H1 (cell line): ENCODE results near the gene SIK3. TPM values are rescaled to one million over a fixed set of nuclear protein-coding genes. Genes with fewer than 3 reads are reported as not detected.

Experiments used
- CTCF ChIA-PET: fragments of 300-600 bp; sonication (Branson Sonifier 250); formaldehyde crosslinking; loops from one replicate; lab custom pipeline; 2021; ENCODE audit not compliant: partially characterized antibody; lab: Charles Lee
- POLR2A ChIA-PET: fragments of 300-600 bp; sonication (Branson Sonifier 250); formaldehyde crosslinking; loops from one replicate; lab custom pipeline; 2021; ENCODE audit warnings: inconsistent platforms; ENCODE audit not compliant: partially characterized antibody; lab: Charles Lee
- DNase-seq, 2 experiments: peaks; one replicate each; pipeline versions ENCODE4 v3.0.0 to v3.0.0-alpha.2; 2010 to 2022; ENCODE audit warnings: low spot score in 2 of 2, low read depth in 1 of 2, mixed read lengths in 1 of 2
- FAIRE-seq: peaks from 2 replicates; lab custom pipeline; 2011; peaks lifted over from hg19 to GRCh38; lab: Jason Lieb, UNC
- H2AFZ ChIP-seq: 2 replicates; pipeline ENCODE4 v1.8.1; 2012; ENCODE audit warnings: low read length, inconsistent platforms
- H2AK5ac ChIP-seq: 2 replicates; pipeline ENCODE4 v1.6.1; 2013; ENCODE audit warnings: low read depth, low read length
- H2BK120ac ChIP-seq: replicated peaks from 2 replicates; pipeline ENCODE3; 2013; ENCODE audit warnings: low read depth, low read length, inconsistent platforms
- H2BK12ac ChIP-seq: 2 replicates; pipeline ENCODE4 v1.6.1; 2013; ENCODE audit warnings: low read depth, low read length
- H2BK15ac ChIP-seq: 2 replicates; pipeline ENCODE4 v1.6.1; 2013; ENCODE audit warnings: low read length
- H2BK20ac ChIP-seq: 2 replicates; pipeline ENCODE4 v1.6.1; 2013; ENCODE audit warnings: low read length
- H2BK5ac ChIP-seq: 2 replicates; pipeline ENCODE4 v1.6.1; 2013; ENCODE audit warnings: low read depth, low read length
- H3K14ac ChIP-seq: 2 replicates; pipeline ENCODE4 v1.6.1; 2013; ENCODE audit warnings: inconsistent platforms; ENCODE audit not compliant: insufficient read length
- H3K18ac ChIP-seq: 2 replicates; pipeline ENCODE4 v1.6.1; 2013; ENCODE audit warnings: low read length; ENCODE audit errors: extremely low read depth
- H3K23ac ChIP-seq: 2 replicates; pipeline ENCODE4 v1.6.1; 2013; ENCODE audit warnings: inconsistent platforms; ENCODE audit not compliant: insufficient read length
- H3K23me2 ChIP-seq: 2 replicates; pipeline ENCODE4 v1.6.1; 2013; ENCODE audit warnings: low read depth, low read length
- H3K27ac ChIP-seq: 2 replicates; pipeline ENCODE4 v1.6.1; 2011; ENCODE audit warnings: low read depth, low read length, inconsistent platforms
- H3K27me3 ChIP-seq, 4 experiments: replicated peaks in 1 of 4; 1 replicate in 1 of 4; 2 replicates in 3 of 4; pipeline versions ENCODE4 v1.6.1 to v1.8.1; 2011 to 2013; ENCODE audit warnings: low read length in 3 of 4, mild to moderate bottlenecking in 3 of 4, inconsistent platforms in 2 of 4, mixed read lengths in 2 of 4, moderate library complexity in 1 of 4; ENCODE audit not compliant: control insufficient read depth in 3 of 4, insufficient read depth in 3 of 4; ENCODE audit errors: extremely low read depth in 1 of 4
- H3K36me3 ChIP-seq, 4 experiments: 2 replicates each; pipeline versions ENCODE4 v1.6.1 to v1.8.1; 2011 to 2013; ENCODE audit warnings: mild to moderate bottlenecking in 4 of 4, low read length in 3 of 4, moderate library complexity in 2 of 4, control low read depth in 1 of 4, inconsistent platforms in 1 of 4; ENCODE audit not compliant: insufficient read depth in 4 of 4, control insufficient read depth in 2 of 4
- H3K4ac ChIP-seq: replicated peaks from 2 replicates; pipeline ENCODE3; 2013; ENCODE audit warnings: low read length, low read depth, mixed read lengths, inconsistent platforms; ENCODE audit not compliant: insufficient read length
- H3K4me1 ChIP-seq, 4 experiments: replicated peaks in 1 of 4; 1 replicate in 1 of 4; 2 replicates in 3 of 4; pipeline versions ENCODE4 v1.6.1 to v1.8.1; 2011 to 2013; ENCODE audit warnings: low read length in 3 of 4, inconsistent platforms in 2 of 4, mixed read lengths in 1 of 4; ENCODE audit not compliant: insufficient read depth in 4 of 4, control insufficient read depth in 3 of 4
- H3K4me2 ChIP-seq, 2 experiments: 2 replicates each; pipeline versions ENCODE4 v1.6.1 to v1.8.1; 2011 to 2013; ENCODE audit warnings: low read depth in 2 of 2, low read length in 2 of 2, control low read depth in 1 of 2, inconsistent platforms in 1 of 2, mild to moderate bottlenecking in 1 of 2; ENCODE audit not compliant: insufficient read depth in 1 of 2
- H3K4me3 ChIP-seq, 4 experiments: fragments of 200-600, 300-600 bp in 1 of 4; sonication (generic), shearing (Covaris generic), sonication (Bioruptor Twin) in 1 of 4; 2 replicates each; pipeline versions ENCODE4 v1.5.1 to v1.8.1; 2011 to 2016; ENCODE audit warnings: low read length in 4 of 4, low read depth in 3 of 4, control low read depth in 2 of 4, inconsistent platforms in 2 of 4, mild to moderate bottlenecking in 2 of 4, mixed read lengths in 1 of 4, moderate library complexity in 1 of 4; ENCODE audit not compliant: insufficient read depth in 2 of 4; ENCODE audit errors: extremely low read depth in 1 of 4
- H3K56ac ChIP-seq: replicated peaks from 2 replicates; pipeline ENCODE3; 2013; ENCODE audit warnings: low read depth, mild to moderate bottlenecking, mixed read lengths, low read length, inconsistent platforms; ENCODE audit not compliant: insufficient read length
- H3K79me1 ChIP-seq: 2 replicates; pipeline ENCODE4 v1.6.1; 2013; ENCODE audit warnings: low read depth, low read length, control low read depth
- H3K79me2 ChIP-seq, 2 experiments: 2 replicates each; pipeline versions ENCODE4 v1.6.1 to v1.8.1; 2012 to 2013; ENCODE audit warnings: low read length in 2 of 2, mild to moderate bottlenecking in 2 of 2, inconsistent platforms in 1 of 2; ENCODE audit not compliant: insufficient read depth in 2 of 2, control insufficient read depth in 1 of 2
- H3K9ac ChIP-seq, 4 experiments: replicated peaks in 1 of 4; 1 replicate in 1 of 4; 2 replicates in 3 of 4; pipeline versions ENCODE4 v1.6.1 to v1.8.1; 2011 to 2013; ENCODE audit warnings: low read depth in 3 of 4, low read length in 3 of 4, control low read depth in 2 of 4, mild to moderate bottlenecking in 2 of 4, moderate library complexity in 2 of 4, inconsistent platforms in 1 of 4; ENCODE audit errors: extremely low read depth in 1 of 4
- H3K9me3 ChIP-seq, 2 experiments: 2 replicates each; pipeline versions ENCODE4 v1.6.1 to v1.8.1; 2012 to 2013; ENCODE audit warnings: mild to moderate bottlenecking in 2 of 2, moderate library complexity in 2 of 2, control low read depth in 1 of 2, inconsistent platforms in 1 of 2, low read depth in 1 of 2, low read length in 1 of 2, mixed read lengths in 1 of 2; ENCODE audit not compliant: insufficient read depth in 2 of 2
- H4K20me1 ChIP-seq, 2 experiments: replicated peaks in 1 of 2; 2 replicates each; pipeline versions ENCODE3 to v1.8.1; 2011 to 2013; ENCODE audit warnings: inconsistent platforms in 2 of 2, low read length in 2 of 2, mild to moderate bottlenecking in 1 of 2; ENCODE audit not compliant: insufficient read depth in 2 of 2, control insufficient read depth in 1 of 2
- H4K5ac ChIP-seq: 2 replicates; pipeline ENCODE4 v1.6.1; 2013; ENCODE audit warnings: low read length, low read depth, mixed read lengths, inconsistent platforms; ENCODE audit not compliant: insufficient read length
- H4K8ac ChIP-seq: 2 replicates; pipeline ENCODE4 v1.8.0; 2013; ENCODE audit warnings: mild to moderate bottlenecking, moderate library complexity, low read length, inconsistent platforms; ENCODE audit not compliant: insufficient read depth; ENCODE audit errors: extremely low read depth
- H4K91ac ChIP-seq: replicated peaks from 2 replicates; pipeline ENCODE3; 2013; ENCODE audit warnings: low read length, mixed read lengths, inconsistent platforms; ENCODE audit not compliant: insufficient read length
- CBX8 ChIP-seq: fragments of 300-800, 300-1000 bp; sonication (generic); IDR thresholded peaks from 2 replicates; pipeline ENCODE4 v1.7.1; 2016; ENCODE audit warnings: low read depth, low read length, borderline replicate concordance
- CEBPB ChIP-seq: IDR thresholded peaks from 2 replicates; pipeline ENCODE4 v1.6.1; 2012; ENCODE audit warnings: low read depth, low read length
- EZH2 ChIP-seq: fragments of 200-600 bp; sonication (generic); IDR thresholded peaks from 2 replicates; pipeline ENCODE4 v1.7.1; 2012; ENCODE audit warnings: low read depth, mild to moderate bottlenecking, moderate library complexity, low read length, inconsistent platforms; ENCODE audit not compliant: severe bottlenecking
- RBBP5 ChIP-seq: IDR thresholded peaks from 2 replicates; pipeline ENCODE4 v1.7.1; 2012; ENCODE audit warnings: low read depth, mild to moderate bottlenecking, inconsistent platforms, low read length, moderate library complexity, borderline replicate concordance
- SIRT6 ChIP-seq: IDR thresholded peaks from one replicate; pipeline ENCODE4 v1.7.1; 2012; ENCODE audit warnings: low read length, inconsistent platforms
- SP1 ChIP-seq: IDR thresholded peaks from 2 replicates; pipeline ENCODE4 v1.6.1; 2011; ENCODE audit warnings: low read depth, low read length
- SP4 ChIP-seq: IDR thresholded peaks from 2 replicates; pipeline ENCODE4 v1.6.1; 2012; ENCODE audit warnings: low read length, inconsistent platforms
- TAF1 ChIP-seq: IDR thresholded peaks from 2 replicates; pipeline ENCODE4 v1.6.1; 2011; ENCODE audit warnings: mild to moderate bottlenecking, low read depth, low read length
- WGBS, 2 experiments: shearing (Covaris generic) in 1 of 2; methylation state at CpG; one replicate each; pipeline versions ENCODE4 v1.1.6 to v1.1.7; 2013 to 2015; ENCODE audit warnings: low lambda C conversion rate in 2 of 2, mixed read lengths in 2 of 2, inconsistent platforms in 1 of 2, low coverage in 1 of 2, missing lambda C conversion rate in 1 of 2; ENCODE audit not compliant: insufficient replicate concordance in 2 of 2, insufficient coverage in 1 of 2, insufficient read length in 1 of 2; ENCODE audit errors: extremely low coverage in 1 of 2, missing lambda C conversion rate in 1 of 2; 5-methylcytosine and 5-hydroxymethylcytosine counted together
- polyA plus RNA-seq, 7 experiments: library from polyadenylated mRNA; depleted of rRNA in 3 of 7; stranded (reverse) in 5 of 7; unstranded in 2 of 7; fragments of >200 nt in 5 of 7; fragments of 200-250 nt in 2 of 7; gene quantifications; 1 replicate in 5 of 7; 2 replicates in 1 of 7; 4 replicates in 1 of 7; pipeline versions ENCODE4 v1.2.1 to v1.2.3, GENCODE V29; 2011 to 2013; ENCODE audit warnings: missing spikeins in 2 of 7, mixed read lengths in 2 of 7
- total RNA-seq: library from RNA; stranded (reverse); fragmentation: NEBNext Ultra II Directional; extraction: Animal tissue kit (Norgen Biotek cat#: 25700); gene quantifications from 2 replicates; pipeline ENCODE4 v1.2.1, GENCODE V29; 2021
- TF ChIP-seq, protein P1 (sequence below): IDR thresholded peaks from 2 replicates; pipeline ENCODE4 v1.6.1; 2011; ENCODE audit warnings: low read depth, mild to moderate bottlenecking, low read length; ENCODE audit not compliant: insufficient read depth

SIK3 gene
- total and polyA plus RNA-seq, 2 of the 8 experiments (the other 6 are each of a cell fraction or from before 2014, with no cell fraction given) = 19.9 to 32.1 TPM

DNA sequence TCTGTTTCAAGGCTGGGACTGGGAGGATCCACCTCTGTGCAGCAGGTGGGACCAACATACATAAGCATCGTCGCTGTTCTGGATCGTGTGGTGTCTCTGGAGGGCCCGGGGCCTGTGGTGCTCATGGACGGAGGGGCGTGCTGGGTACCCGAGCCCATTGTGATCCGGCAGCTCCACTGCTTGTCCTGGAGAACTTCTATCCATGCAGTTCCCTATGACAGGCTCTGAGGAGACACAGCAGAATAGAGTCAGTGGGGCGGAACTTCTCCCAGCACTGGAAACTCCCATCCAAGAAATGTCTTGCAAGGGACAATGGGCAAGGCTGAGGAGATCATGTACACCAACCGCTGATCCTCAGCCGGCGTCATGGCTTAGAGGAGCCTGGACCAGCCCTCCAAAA is 249.2 kb downstream of the SIK3 start:
- Histone ChIP-seq H3K56ac (no peak overlapping the region), H2AFZ (no peak overlapping the region), H3K23ac (no peak overlapping the region), H2BK20ac (no peak overlapping the region), H4K91ac (no peak overlapping the region), H2BK12ac (no peak overlapping the region), H2BK15ac (no peak overlapping the region), H3K4me3 (no peak overlapping the region), H3K18ac (no peak overlapping the region), H3K4ac (no peak overlapping the region), H3K79me1 (no peaks in the 10 kb centered on the region), H3K14ac (no peak overlapping the region), H3K27me3 (no peaks in the 10 kb centered on the region), H3K27ac (no peak overlapping the region), H3K9ac (no peak overlapping the region), H2BK5ac (no peak overlapping the region; the same call in 1 of the 2 replicates), H3K23me2 (no peaks in the 10 kb centered on the region), H4K20me1 (no peaks in the 10 kb centered on the region), H4K5ac (no peak overlapping the region), H3K36me3 (peaks cover 12 to 40% (median 29%) of the 10 kb centered on the region in 4 experiments; a peak in 7 of 8 replicates), H3K9me3 (no peaks in the 10 kb centered on the region), H2AK5ac (no peak overlapping the region), H4K8ac (no peak overlapping the region), H3K79me2 (no peaks in the 10 kb centered on the region), H3K4me2 (no peak overlapping the region), H3K4me1 (no peaks in the 10 kb centered on the region), H2BK120ac (no peak overlapping the region)
- 96% methylated on average over 12 of the region's 12 CpGs; no CpG with 5 or more reads in 1 of the 2 experiments for WGBS, 2 experiments
- DNase-seq (no peak), FAIRE-seq (no peak)
- CTCF ChIA-PET = interaction anchor here (1.1 to 3.4 kb wide), 6 partner anchors 9 to 257 kb away, joined by 3 to 16 read pairs (median 6); partner anchors contain the start of genes APOA1 and APOC3
- TF ChIP-seq CBX8 (no peak), TAF1 (no peak), SIRT6 (no peak), EZH2 (no peak), CEBPB (no peak), SP4 (no peak), RBBP5 (no peak), SP1 (no peak)
- TF ChIP-seq, protein P1, sequence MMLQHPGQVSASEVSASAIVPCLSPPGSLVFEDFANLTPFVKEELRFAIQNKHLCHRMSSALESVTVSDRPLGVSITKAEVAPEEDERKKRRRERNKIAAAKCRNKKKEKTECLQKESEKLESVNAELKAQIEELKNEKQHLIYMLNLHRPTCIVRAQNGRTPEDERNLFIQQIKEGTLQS = no peak
- POLR2A ChIA-PET = no interaction called here
